CD4-positive, alpha-beta T cell treated with Interleukin-6 for 4 hours (primary cell): Measurements from ENCODE around the gene ERN1.

Experiments used
- DNase-seq: peaks from one replicate; pipeline ENCODE4 v3.0.0-alpha.2; 2020; ENCODE audit warnings: mixed read lengths

Gene ERN1

DNA sequence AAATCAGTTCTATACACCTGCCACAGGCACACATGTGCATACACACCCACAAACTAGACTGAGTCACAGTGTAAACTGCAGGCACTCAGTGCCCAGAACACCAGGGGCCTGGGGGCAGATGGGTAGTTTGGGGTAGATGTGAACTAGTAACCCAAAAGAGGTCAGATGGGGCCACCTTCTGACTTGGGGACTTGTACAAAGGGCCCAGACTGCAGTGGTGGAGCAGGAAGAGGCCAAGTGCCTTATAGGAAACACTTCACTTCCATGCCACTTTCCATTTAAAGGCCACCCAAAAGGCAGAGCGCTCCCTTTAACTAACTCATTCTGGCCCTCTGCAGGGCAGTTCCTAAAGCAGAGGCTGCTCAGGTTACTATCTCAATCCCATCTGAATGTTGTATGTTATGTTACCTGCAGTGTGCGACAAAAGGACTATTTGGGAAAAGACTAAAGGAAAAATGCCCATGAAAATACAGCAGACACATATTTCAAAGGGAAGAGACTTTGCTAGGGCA is 27.8 kb upstream of the ERN1 start:
- DNase-seq, result no peak

DNA sequence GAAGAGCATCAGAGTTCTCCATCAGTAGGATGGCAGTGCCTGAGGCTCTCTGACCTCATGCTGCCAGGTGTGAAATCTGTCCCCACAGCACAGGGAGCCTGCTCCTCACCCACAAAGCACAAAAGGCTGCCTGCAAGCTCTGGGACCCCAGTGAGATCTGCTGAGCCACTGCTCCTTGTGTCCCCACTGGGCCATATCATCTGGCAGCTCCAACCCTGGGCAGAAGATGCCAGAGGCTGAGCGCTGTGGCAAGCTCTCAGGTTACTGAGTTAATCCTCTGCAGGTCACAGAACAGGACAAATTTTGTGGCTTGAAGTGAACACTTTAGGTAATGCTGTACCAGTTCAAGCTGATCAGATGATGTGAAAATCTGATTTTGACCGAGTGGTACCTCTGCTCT is 26.7 kb upstream of the ERN1 start:
- DNase-seq, result no peak

DNA sequence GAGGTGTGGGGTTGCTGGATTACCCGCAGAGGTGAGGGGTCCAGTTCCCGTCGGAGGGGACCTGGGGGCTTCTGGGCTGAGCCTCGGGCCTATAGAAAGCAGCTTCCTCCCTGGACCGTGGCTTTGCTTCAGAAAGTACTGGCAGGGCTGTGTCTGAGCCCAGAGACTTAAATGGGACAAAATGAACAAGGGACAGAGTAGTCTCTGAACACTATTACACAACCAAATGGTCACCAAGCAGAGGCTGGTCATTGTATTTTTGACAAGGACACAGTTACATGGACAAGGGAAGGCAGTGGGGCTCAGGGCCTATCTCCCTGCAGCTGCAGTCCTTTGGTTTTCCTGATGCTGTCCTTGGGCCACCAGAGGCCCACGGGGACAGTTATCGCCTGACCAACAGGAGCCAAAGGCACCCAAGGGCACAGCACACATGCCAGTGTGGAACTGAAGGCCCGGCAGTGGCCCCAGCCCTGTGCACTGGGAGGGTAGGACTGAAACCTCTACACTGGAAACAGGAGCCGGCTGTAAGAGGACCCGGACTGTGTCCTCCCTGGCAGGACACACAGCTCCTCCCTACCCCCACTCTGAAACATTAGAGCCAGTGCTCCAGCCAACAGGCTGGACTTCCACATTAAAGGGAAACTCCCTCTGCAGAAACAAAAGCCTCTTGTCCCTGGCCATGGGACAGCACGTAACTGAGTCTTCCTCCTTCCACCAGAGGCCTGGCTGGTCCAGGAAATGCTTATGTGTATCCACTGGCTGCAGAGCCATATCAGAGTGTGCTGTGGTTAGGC is 26.0 kb upstream of the ERN1 start:
- DNase-seq, result no peak

DNA sequence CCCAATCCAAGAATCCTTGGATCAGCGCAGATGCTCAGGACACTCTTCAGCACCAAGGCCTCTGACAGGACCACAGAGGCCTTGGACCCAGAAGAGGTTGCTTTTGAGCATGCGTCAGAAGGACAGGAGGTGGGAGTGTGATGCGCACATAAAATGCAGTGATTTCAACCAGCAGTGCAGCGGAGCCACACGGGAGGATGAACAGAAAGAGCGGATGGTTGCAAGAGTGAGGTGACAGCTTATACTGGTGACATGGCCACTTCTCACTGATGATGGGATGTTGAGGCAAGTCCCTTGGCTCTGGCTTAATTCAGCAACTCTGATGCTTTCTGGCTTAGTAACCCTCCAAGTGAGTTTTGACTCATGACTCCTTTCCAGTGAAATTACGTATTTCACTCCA is 25.2 kb upstream of the ERN1 start:
- no peak for DNase-seq

DNA sequence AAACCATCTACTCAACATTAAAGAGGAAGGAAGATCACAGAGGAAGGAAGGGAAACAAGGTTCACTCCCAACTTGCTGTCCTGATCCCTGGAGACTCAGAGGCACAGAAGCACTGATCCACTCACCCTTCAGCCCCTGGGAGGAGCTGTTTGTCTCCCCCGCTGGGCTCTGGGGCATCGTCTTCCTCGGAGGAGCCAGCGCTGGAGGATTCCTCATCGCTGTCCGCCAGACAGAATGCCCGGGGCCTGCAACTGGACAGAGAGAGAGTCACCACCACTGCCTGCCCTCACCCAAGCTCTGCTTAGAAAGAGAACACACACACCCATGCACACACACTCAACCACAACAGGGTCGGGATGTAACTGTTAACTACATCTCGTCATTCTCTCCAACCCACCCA is 24.8 kb upstream of the ERN1 start:
- no peak for DNase-seq

DNA sequence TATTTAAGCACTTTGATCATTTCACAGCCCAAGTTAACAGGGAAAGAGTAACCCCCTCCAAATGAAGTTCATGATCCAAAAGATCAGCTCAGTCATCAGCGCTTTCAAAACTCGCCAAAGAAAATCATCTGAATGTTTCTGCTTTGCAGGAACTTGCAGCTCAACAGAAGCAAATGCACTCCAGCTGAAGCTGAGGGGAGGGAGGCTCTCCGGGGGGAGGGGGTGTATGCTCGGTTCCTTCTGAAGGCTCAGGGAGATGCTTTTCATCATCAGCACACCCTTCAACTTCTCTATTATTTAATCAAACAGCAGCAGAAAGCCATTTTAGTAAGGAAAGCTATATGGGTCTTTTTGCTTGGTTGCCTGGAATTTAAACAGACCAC is 24.4 kb upstream of the ERN1 start:
- DNase-seq, result no peak

DNA sequence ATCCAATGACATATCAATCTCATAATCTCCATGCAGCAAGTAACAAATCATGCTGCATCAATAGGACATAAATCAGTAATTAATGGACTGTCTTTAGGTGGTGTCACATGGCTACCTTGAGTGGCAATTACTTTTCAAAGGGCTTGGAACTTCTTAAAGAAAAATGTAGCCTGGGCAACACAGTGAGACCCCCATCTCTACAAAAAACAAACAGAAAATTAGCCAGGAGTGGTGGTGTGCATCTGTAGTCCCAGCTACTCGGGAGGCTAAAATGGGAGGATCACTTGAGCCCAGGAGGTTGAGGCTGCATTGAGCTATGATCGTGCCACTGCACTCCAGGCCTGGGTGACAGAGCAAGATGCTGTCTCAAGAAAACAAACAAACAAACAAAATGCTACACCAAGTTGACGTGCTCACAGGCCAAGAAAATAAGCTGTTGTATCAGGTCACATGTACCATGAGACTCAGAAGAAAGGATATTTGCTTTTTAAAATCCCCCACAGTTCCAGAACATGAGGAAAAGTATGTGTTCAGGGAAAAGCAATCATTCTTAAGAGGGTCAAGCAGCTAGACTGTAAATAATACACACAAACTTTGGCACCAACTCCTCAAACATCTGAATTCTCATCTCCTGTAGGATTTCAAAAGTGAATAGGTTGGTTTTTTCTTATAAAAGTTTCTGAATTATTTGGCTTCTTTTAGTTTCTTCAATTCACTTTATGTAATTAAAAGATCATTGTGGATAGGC is 23.8 kb upstream of the ERN1 start:
- no peak for DNase-seq

DNA sequence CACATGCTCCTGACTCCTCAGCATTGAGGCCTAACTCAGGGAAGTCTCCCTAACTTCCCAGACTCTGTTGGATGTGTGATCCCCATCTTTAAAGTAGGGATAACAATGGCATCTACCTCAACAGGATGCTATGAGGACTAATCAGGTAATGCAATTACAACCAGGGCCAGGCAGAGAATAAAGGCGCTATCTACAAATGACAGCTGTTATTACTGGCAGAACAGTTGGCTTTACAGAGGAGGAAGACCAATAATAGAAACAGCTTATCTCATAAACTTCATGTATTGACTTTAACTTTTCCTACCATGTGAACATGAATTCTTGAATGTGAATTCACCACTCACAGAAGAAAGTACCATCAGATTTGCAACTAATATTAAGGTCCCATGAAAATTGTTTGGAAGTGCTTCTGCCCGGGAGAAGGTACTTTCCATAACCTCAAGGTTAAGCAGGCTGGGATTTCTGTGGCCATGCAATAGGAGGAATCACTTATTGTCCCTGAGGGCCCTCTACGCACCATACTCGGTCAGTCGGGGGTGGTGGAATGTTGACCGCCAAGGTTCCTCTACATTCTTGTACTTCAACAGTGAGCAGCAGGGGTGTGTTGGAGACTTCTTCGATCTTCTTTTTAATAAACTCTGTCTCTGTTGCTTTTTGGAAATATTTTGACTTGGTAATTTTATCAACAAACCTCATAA is 22.6 kb upstream of the ERN1 start:
- no peak for DNase-seq

DNA sequence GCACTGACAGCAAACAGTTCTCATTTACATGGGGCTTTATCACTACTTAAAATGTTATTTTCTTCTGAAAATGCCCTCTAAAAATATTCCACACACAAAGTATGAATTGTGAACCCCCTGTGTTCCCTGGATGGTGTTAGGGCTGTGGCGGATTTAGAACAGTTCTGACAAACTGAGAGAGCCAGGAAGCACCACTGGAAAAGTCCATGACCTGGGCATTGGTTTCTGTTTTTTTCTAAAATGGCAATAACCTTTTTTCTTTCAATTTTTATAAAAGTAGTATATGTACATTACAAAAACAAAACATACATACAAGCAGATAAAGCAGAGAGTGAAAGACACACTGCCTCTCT is 21.0 kb upstream of the ERN1 start:
- no peak for DNase-seq

DNA sequence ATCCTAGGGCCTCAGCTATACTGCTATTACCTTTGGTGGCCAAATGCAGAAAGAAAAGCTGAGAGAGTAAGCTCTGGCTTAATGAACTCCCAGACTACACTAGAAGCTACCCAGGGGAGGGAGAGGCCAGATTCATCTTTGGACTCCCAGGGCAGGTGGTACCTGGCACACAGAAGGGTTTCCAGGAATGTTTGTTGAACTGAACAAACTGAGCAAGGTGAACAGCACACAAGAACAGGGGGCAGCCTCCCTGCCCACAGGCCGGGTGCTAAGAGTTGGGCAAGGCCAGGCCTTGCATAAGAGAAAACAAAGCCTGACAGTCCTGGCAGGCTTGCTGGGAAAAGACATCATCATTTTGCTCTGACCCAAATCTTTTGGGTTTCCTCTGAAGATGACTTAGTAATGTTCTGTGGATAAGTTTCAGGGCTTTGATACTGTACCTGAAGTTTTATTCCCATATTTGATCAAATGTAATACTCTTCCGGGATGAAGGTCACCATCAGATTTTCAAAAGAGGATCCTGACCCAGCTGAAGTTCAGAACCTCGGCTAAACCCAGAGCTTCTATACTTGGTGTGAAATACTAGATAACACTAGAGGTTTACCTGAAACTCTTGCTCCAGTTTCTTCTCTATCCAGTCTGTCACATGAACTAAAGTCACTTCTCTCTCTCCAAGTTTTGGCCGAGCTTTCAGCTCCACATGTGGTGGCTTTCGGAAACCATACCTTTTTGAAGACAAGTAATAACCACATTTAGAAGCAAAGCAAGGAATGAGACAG is 20.5 kb upstream of the ERN1 start:
- DNase-seq, result no peak

DNA sequence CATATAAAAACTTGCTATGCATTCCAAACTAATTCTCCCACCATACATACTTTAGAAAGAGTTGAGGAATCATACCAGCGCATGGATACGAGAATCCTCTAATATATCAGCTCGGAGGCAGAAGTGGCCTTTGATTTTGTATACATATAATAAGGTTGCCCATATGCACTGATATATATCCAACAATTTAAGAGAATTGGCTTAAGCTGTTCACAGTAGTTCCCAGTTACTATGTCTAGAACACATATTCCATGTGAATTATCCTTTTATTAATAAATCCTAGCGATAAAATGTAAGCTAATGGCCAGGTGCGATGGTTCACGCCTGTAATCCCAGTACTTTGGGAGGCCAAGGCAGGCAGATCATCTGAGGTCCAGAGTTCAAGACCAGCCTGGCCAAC is 19.3 kb upstream of the ERN1 start:
- DNase-seq, result no peak

DNA sequence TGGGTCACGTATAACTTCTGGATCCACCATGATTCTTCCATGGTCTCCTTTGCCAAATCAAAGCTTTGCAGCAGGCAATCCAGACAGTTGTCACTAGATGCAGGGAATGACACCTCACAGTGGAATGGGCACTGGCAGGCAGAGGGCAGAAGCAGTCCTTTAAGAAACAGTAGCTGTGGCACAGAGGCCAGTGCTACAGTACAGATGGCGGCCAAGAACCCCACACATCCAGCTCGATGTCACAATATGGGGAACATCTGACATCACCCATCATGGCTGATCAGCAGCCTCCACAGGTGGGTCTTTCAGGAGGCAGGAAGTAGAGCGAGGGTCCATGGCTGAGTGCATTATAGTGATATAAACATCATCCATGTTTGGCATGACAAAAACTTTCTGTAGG is 18.8 kb upstream of the ERN1 start:
- DNase-seq, result no peak

DNA sequence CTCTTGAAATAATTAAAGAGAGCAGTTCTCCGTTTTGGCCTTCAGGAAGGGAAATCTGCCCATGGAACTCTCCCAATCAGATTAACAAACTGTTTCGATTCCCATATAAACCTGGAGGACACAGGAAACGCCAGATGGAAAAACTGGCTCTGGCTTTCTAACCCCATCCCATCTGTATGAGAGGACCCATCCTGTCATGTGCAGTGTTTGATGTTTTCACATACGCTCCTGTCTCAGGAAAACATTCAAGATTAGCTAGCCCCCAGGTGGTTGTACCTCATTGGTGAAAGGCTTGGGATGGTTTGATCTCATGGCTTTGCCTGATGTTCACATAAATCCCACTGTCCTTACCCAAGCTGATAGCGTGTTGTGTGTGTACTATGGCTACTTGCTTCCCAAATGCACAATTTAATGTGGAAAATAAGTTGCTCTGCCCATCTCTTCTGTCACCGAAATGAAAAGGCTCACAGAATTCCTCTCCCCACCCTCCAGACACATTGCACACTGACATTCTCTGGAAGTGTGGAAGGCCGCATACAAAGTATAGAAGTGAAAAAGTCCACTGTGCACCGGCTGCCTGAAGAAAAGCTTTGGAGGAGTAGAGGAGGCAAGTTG is 18.2 kb upstream of the ERN1 start:
- DNase-seq, result no peak

DNA sequence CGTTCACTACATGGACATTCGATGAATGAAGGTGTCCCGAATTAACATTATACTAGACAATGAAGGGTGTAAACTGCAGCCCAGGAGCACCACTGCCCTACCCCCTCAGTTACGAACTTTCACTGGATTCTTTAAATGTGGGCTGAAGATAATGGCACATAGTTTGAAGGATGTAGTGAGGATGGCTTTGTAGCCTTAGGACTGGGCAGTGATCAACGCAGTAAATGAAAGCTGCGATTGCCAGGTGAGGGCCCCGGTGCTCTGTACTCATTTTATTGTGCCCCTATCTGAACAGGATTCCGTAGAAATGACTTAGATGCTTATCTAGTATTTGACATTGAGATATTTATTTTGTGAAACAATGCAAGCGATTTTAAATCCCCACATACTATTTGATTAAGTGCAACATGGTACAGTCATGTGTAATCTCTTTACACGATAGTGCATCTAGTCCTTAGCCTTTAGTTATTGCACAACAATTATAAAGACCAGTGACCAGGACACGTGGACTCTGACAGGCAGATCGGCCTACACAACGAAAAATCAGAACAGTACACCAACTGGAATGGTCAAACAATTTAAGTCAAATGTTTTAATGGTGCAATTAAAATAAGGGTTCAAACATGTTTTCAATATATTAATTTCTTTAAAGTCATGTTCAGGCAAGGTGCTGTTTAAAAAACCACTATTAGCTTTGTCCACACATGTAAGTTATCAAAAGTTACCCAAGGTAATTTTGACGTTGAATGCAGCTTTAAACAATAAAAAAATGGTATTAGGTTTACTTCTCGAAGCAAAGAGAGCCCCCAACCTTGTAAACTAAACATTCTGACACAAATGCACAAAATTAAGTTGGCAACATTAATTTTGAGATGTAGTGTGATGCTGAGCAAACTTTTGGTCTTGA is 17.4 kb upstream of the ERN1 start:
- DNase-seq, result no peak

DNA sequence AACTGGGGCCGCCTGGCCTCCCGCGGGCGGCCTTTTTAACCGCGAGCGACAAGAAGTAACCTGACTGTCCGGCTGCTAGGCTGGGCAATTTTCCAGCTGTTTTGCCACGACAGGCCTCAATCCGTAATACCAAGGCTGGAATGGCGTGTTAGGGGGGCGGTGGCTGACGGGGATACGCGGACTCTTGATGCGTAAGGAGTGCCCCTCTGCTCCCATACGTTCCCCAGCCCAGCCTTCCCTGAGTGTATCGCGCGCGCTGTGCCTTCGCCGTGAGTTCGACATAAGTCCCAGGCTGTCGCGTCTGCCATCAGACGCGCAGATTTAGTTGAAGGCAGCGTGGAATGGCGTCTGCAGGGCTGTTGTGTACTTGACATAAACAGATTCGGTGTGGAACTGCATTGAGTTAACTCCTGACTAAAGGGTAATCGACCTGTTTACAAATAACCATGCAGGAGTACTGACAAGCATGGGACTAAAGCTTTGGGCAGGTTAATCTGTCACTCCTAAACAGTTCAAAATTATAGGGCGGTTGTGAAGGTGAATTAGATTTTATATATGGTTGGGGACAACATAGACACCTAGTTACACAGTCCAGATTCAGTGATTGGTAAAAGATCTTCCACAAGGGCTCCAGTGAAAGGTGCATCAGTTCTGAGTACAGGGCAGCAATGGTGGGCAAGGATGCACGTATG is 16.6 kb upstream of the ERN1 start:
- peak; percentile 55 for DNase-seq

DNA sequence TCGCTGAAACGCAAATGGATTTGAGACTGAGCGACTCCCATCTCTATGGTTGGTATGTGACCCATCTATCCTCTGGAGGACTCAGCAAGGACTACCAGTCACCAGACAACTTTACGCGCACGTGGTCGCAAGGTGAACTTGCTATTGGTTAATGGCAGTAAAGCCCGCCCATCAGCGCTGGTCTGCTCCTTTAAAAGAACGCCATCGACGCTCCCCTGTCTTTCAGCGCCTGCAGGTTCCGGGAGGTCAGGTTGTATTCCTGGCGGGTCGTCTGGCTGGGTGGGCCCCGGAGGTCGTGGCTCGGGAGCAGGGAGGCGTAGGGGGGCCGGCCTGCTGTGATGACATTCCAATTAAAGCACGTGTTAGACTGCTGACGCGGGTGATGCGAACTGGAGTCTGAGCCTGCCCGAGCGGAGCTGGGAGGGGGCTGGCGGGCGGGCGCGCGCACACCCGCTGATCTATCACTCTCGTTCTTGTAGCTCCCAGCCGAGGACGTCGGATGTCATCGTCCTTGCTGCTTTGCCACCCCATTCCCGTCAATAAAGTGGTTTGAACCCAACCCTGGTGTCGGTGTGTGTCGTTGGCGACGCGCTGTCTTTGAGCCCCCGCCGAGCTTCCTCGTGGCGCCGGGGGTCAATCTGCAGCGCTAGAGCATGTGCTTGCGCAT is 15.9 kb upstream of the ERN1 start:
- DNase-seq, result peak; percentile 96

DNA sequence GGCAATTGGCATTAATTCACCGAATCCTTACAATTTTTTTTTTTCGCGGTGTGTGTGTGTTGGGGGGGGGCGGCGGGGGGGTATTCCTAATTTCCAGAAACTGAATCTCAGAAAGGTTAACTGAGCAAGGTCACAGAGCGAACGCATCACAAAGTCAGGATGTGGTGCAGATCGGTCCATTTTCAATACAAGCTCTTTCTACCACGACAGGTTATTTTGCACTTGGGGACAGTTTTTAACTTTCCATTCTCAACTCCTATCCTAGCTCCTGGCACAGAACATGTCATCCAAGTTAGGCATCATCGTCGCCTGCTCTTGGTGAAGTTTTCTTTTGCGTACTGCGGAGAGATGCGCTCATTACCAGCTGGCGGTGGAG is 15.4 kb upstream of the ERN1 start:
- no peak for DNase-seq

DNA sequence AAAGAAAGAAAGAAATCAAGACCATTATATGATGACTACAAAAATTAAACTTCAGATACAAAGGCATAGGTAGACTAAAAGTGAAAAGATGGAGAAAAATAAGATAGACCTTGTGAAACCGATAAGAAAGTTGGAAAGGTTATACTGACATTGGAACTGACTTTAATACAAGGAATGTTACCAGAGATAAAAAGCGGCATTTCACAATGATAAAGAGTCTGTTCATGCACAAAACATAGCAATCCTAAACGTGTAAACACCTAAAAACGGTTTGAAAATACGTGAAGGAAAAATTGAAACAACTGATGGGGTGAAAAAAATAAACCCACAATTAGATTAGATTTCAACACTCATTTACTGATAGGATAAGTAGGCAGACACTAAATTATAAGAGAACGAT is 9.6 kb upstream of the ERN1 start:
- DNase-seq, result no peak

DNA sequence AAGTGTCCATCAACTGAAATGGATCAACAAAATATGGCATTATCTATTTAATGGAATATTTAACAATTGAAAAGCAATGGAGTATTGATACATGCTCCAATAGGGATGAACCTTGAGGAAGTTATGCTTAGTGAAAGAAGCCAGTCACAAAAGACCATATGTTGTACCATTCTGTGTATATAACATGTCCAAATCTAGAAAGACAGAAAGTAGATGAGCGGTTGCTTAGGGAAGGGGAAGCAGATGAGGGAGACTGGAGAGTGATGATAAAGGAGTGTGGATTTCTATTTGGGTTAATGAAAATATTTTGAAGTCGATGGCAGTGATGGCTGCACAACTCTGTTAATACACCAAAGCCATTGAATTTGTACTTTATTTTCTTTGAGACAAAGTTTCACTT is 8.5 kb upstream of the ERN1 start:
- DNase-seq, result no peak

DNA sequence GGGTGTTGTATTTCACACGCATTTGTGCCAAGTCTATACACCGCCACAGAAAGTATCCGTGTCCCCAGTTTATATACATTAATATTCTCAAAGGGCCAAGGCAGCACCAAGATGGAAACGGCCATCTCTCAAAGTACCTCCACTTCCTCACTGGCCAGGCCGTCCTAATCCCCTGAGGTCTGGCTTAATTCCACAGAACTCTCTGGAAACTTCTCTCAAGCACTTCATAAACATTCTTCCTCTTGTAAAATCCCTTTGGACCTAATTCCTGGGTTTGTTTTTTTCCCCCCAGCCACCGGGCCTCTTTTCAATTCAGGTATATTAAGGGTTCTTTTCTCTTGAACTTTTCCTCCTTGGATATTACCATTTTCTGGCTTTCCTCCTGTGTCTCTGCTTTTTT is 5.1 kb upstream of the ERN1 start:
- no peak for DNase-seq
